ENCODE results near the gene DYNC2I2.

DNA sequence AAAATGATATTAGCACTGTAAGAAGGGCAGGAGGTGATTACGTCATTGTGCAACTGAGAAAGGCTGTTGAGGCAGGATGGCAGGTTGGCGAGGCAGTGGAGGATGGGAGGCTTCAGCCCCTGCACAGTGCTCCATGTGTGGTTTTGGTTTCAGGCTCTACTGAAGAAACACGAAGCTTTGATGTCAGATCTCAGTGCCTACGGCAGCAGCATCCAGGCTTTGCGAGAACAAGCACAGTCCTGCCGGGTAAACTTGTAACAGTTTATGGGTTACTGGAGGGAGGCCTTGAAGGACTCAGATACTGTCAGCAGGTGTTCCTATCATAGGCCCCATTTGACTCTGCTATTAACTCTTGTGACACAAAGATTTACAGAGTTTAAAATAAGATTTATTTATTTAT lies 69.2 kb downstream of the DYNC2I2 start:
- TF ChIP-seq, protein P1, sequence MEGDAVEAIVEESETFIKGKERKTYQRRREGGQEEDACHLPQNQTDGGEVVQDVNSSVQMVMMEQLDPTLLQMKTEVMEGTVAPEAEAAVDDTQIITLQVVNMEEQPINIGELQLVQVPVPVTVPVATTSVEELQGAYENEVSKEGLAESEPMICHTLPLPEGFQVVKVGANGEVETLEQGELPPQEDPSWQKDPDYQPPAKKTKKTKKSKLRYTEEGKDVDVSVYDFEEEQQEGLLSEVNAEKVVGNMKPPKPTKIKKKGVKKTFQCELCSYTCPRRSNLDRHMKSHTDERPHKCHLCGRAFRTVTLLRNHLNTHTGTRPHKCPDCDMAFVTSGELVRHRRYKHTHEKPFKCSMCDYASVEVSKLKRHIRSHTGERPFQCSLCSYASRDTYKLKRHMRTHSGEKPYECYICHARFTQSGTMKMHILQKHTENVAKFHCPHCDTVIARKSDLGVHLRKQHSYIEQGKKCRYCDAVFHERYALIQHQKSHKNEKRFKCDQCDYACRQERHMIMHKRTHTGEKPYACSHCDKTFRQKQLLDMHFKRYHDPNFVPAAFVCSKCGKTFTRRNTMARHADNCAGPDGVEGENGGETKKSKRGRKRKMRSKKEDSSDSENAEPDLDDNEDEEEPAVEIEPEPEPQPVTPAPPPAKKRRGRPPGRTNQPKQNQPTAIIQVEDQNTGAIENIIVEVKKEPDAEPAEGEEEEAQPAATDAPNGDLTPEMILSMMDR (IDR thresholded peaks at IDR 0.05; ENCODE audit: extremely low read depth in 1 of 2, insufficient read depth in 1 of 2, low read depth in 1 of 2, low read length in 2 of 2), result no peak
- no peak for TF ChIP-seq POLR2A (IDR thresholded peaks at IDR 0.05; ENCODE audit: low read depth, low read length)
- no peak for TF ChIP-seq JUN (IDR thresholded peaks at IDR 0.05; ENCODE audit: borderline replicate concordance, insufficient read depth, insufficient read length, low read depth)
- TF ChIP-seq, protein P2, sequence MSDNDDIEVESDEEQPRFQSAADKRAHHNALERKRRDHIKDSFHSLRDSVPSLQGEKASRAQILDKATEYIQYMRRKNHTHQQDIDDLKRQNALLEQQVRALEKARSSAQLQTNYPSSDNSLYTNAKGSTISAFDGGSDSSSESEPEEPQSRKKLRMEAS (IDR thresholded peaks at IDR 0.05; ENCODE audit: insufficient read depth, insufficient read length), result no peak

Data from endothelial cell of umbilical vein (primary cell).